ENCODE data around the gene NAGK.
A peak's percentile ranks its signal among the peaks of the same experiment; 100 is the strongest.
"Not testable (repeated sequence)": the region's sequence is repeated elsewhere in the genome, so short reads cannot be mapped to it uniquely, and the experiment has no call there.

NAGK gene

GRCh38 chr2:71085325-71086003 lies 17.0 kb downstream of the NAGK start:
- not testable (repeated sequence) for H3K4me1 ChIP-seq (ENCODE audit: insufficient read depth, low read length, poor library complexity, severe bottlenecking); H3K9me3 ChIP-seq (ENCODE audit: insufficient read depth, low read depth, low read length); H3F3A ChIP-seq (ENCODE audit: low read depth); H3K27me3 ChIP-seq (ENCODE audit: insufficient read depth, low read length, poor library complexity, severe bottlenecking); H4K20me1 ChIP-seq (ENCODE audit: insufficient read depth, low read length, poor library complexity, severe bottlenecking); H3K9me2 ChIP-seq (replicated peaks; ENCODE audit: low read depth, low read length); H3K79me2 ChIP-seq (ENCODE audit: insufficient read depth, low read length); H3K4me3 ChIP-seq (ENCODE audit: low read length, poor library complexity, severe bottlenecking); H3K4me2 ChIP-seq (ENCODE audit: low read depth, low read length, poor library complexity, severe bottlenecking); H2AFZ ChIP-seq (ENCODE audit: low read length); H3K36me3 ChIP-seq (ENCODE audit: insufficient read depth, low read length); H3K9ac ChIP-seq (ENCODE audit: low read depth, low read length, poor library complexity, severe bottlenecking)

GRCh38 chr2:71089475-71089874 lies 21.0 kb downstream of the NAGK start:
- not testable (repeated sequence) for H3K79me2 ChIP-seq (ENCODE audit: insufficient read depth, low read length); H3K9me3 ChIP-seq (ENCODE audit: insufficient read depth, low read depth, low read length); H3F3A ChIP-seq (ENCODE audit: low read depth); H3K4me3 ChIP-seq (ENCODE audit: low read length, poor library complexity, severe bottlenecking); H2AFZ ChIP-seq (ENCODE audit: low read length); H3K4me2 ChIP-seq (ENCODE audit: low read depth, low read length, poor library complexity, severe bottlenecking); H3K36me3 ChIP-seq (ENCODE audit: insufficient read depth, low read length); H3K9me2 ChIP-seq (replicated peaks; ENCODE audit: low read depth, low read length); H3K27me3 ChIP-seq (ENCODE audit: insufficient read depth, low read length, poor library complexity, severe bottlenecking); H3K4me1 ChIP-seq (ENCODE audit: insufficient read depth, low read length, poor library complexity, severe bottlenecking); H4K20me1 ChIP-seq (ENCODE audit: insufficient read depth, low read length, poor library complexity, severe bottlenecking); H3K9ac ChIP-seq (ENCODE audit: low read depth, low read length, poor library complexity, severe bottlenecking)

GRCh38 chr2:71091808-71092207 lies 23.4 kb downstream of the NAGK start:
- not testable (repeated sequence) for H2AFZ ChIP-seq (ENCODE audit: low read length); H3K27me3 ChIP-seq (ENCODE audit: insufficient read depth, low read length, poor library complexity, severe bottlenecking); H4K20me1 ChIP-seq (ENCODE audit: insufficient read depth, low read length, poor library complexity, severe bottlenecking); H3K9me2 ChIP-seq (replicated peaks; ENCODE audit: low read depth, low read length); H3K4me3 ChIP-seq (ENCODE audit: low read length, poor library complexity, severe bottlenecking); H3F3A ChIP-seq (ENCODE audit: low read depth); H3K4me2 ChIP-seq (ENCODE audit: low read depth, low read length, poor library complexity, severe bottlenecking); H3K9ac ChIP-seq (ENCODE audit: low read depth, low read length, poor library complexity, severe bottlenecking); H3K36me3 ChIP-seq (ENCODE audit: insufficient read depth, low read length); H3K79me2 ChIP-seq (ENCODE audit: insufficient read depth, low read length); H3K9me3 ChIP-seq (ENCODE audit: insufficient read depth, low read depth, low read length); H3K4me1 ChIP-seq (ENCODE audit: insufficient read depth, low read length, poor library complexity, severe bottlenecking)

- H4K20me1 ChIP-seq (ENCODE audit: insufficient read depth, low read length, poor library complexity, severe bottlenecking); H3F3A ChIP-seq (ENCODE audit: low read depth); H3K79me2 ChIP-seq (ENCODE audit: insufficient read depth, low read length); H3K9me2 ChIP-seq (replicated peaks; ENCODE audit: low read depth, low read length); H3K27me3 ChIP-seq (ENCODE audit: insufficient read depth, low read length, poor library complexity, severe bottlenecking); H3K4me2 ChIP-seq (ENCODE audit: low read depth, low read length, poor library complexity, severe bottlenecking); H3K4me1 ChIP-seq (ENCODE audit: insufficient read depth, low read length, poor library complexity, severe bottlenecking); H3K4me3 ChIP-seq (ENCODE audit: low read length, poor library complexity, severe bottlenecking); H3K9me3 ChIP-seq (ENCODE audit: insufficient read depth, low read depth, low read length); H3K36me3 ChIP-seq (ENCODE audit: insufficient read depth, low read length); H3K9ac ChIP-seq (ENCODE audit: low read depth, low read length, poor library complexity, severe bottlenecking); H2AFZ ChIP-seq (ENCODE audit: low read length): not testable (repeated sequence)
Observed at GRCh38 chr2:71092491-71093260, 24.2 kb downstream of the NAGK start.

GRCh38 chr2:71100195-71100964 lies 31.9 kb downstream of the NAGK start:
- Histone ChIP-seq H3K9me3 (ENCODE audit: insufficient read depth, low read depth, low read length) (no peaks in the 10 kb centered on the region), H3F3A (ENCODE audit: low read depth) (no peaks in the 10 kb centered on the region), H3K9me2 (replicated peaks; ENCODE audit: low read depth, low read length) (no peaks in the 10 kb centered on the region), H3K36me3 (ENCODE audit: insufficient read depth, low read length) (no peaks in the 10 kb centered on the region), H3K27me3 (ENCODE audit: insufficient read depth, low read length, poor library complexity, severe bottlenecking) (no peaks in the 10 kb centered on the region), H3K4me3 (ENCODE audit: low read length, poor library complexity, severe bottlenecking) (no peak overlapping the region), H3K9ac (ENCODE audit: low read depth, low read length, poor library complexity, severe bottlenecking) (no peak overlapping the region), H4K20me1 (ENCODE audit: insufficient read depth, low read length, poor library complexity, severe bottlenecking) (no peaks in the 10 kb centered on the region), H3K4me2 (ENCODE audit: low read depth, low read length, poor library complexity, severe bottlenecking) (peak overlapping the region; percentile 45), H3K4me1 (ENCODE audit: insufficient read depth, low read length, poor library complexity, severe bottlenecking) (no peaks in the 10 kb centered on the region), H3K79me2 (ENCODE audit: insufficient read depth, low read length) (no peaks in the 10 kb centered on the region), H2AFZ (ENCODE audit: low read length) (peak overlapping the region; percentile 96)
- TF ChIP-seq EZH2phosphoT487 (IDR thresholded peaks at IDR 0.05; ENCODE audit: borderline replicate concordance) (no peak), CTCF (conservative IDR thresholded peaks at IDR 0.05; ENCODE audit: low read length) (peak; percentile 85)
